Measurements from ENCODE around the gene ADAMTS14. TPM values are rescaled to one million over a fixed set of nuclear protein-coding genes. Genes with fewer than 3 reads are reported as not detected.

The ADAMTS14 gene
- total RNA-seq, 1 experiment from 2014 or later: 1.6 TPM

GRCh38 chr10:70659306-70659705 lies 13.0 kb upstream of the ADAMTS14 start:
- Histone ChIP-seq H3K27me3 (ENCODE audit: insufficient read depth, low read length) (peaks cover 1% of the 10 kb centered on the region; the same call in 1 of the 2 replicates), H2AFZ (ENCODE audit: low read length) (no peak overlapping the region), H4K20me1 (ENCODE audit: control insufficient read depth, insufficient read depth, insufficient read length) (no peaks in the 10 kb centered on the region), H2BK120ac (ENCODE audit: low read depth, low read length, poor library complexity, severe bottlenecking) (no peak overlapping the region), H3K23ac (ENCODE audit: insufficient read length, low read depth, low read length) (no peak overlapping the region), H3K4ac (ENCODE audit: low read depth, low read length) (no peak overlapping the region), H3K79me1 (ENCODE audit: insufficient read depth, low read depth, low read length, poor library complexity, severe bottlenecking) (no peaks in the 10 kb centered on the region), H2BK20ac (ENCODE audit: low read depth, low read length, poor library complexity, severe bottlenecking) (no peak overlapping the region), H2BK5ac (ENCODE audit: insufficient read length, low read length) (no peak overlapping the region), H3T11ph (ENCODE audit: low read length) (no peak overlapping the region), H2BK15ac (ENCODE audit: low read depth, low read length) (no peak overlapping the region), H3K27ac (ENCODE audit: insufficient read length, low read depth, low read length) (no peak overlapping the region), H3K79me2 (ENCODE audit: insufficient read depth, low read length) (no peaks in the 10 kb centered on the region), H3K4me1 (ENCODE audit: insufficient read depth, low read length) (no peaks in the 10 kb centered on the region; the same call in 1 of the 2 replicates), H3K14ac (ENCODE audit: insufficient read depth, low read length) (no peak overlapping the region), H3K9me3 (ENCODE audit: control insufficient read depth, low read depth, low read length) (peaks cover 5% of the 10 kb centered on the region), H4K91ac (ENCODE audit: insufficient read length, low read depth, low read length) (no peak overlapping the region), H2AK5ac (ENCODE audit: insufficient read length, low read length) (no peak overlapping the region), H4K5ac (ENCODE audit: insufficient read length, low read depth, low read length) (no peak overlapping the region), H3K56ac (ENCODE audit: insufficient read length, low read depth, low read length) (no peak overlapping the region), H3K23me2 (ENCODE audit: insufficient read length, low read depth, low read length, poor library complexity, severe bottlenecking) (no peaks in the 10 kb centered on the region), H3K9ac (ENCODE audit: extremely low read depth, insufficient read length, low read length) (no peak overlapping the region), H3K18ac (ENCODE audit: insufficient read length, low read depth, low read length) (no peak overlapping the region), H2BK12ac (ENCODE audit: insufficient read length, low read depth, low read length) (no peak overlapping the region), H3K4me2 (ENCODE audit: insufficient read depth, insufficient read length, low read length) (no peak overlapping the region), H4K8ac (replicated peaks; ENCODE audit: insufficient read length, low read depth, low read length) (no peak overlapping the region)
- no peak overlapping the region for H3K4me3 Mint-ChIP-seq
- H3K9me3 Mint-ChIP-seq: peaks cover 10 to 14% of the 10 kb centered on the region in 2 experiments; a peak in 3 of 5 replicates
- no peaks in the 10 kb centered on the region for H3K27me3 Mint-ChIP-seq (ENCODE audit: low read depth)
- no CpG with 5 or more reads among the region's 1 CpG for WGBS (ENCODE audit: extremely low coverage, insufficient read length, low lambda C conversion rate)
- peaks cover 0 to 9% (median 0%) of the 10 kb centered on the region in 3 experiments; a peak in 2 of 7 replicates for H3K36me3 Mint-ChIP-seq (ENCODE audit: insufficient read depth in 1 of 3, low read depth in 3 of 3)
- peaks cover 13 to 15% of the 10 kb centered on the region in 2 experiments for H3K4me1 Mint-ChIP-seq
- H3K27ac Mint-ChIP-seq: no peak overlapping the region
- TF ChIP-seq CTCF (conservative IDR thresholded peaks at IDR 0.05): no peak
- DNase-seq: no peak
